Fibroblast of pulmonary artery (primary cell): Measurements from ENCODE around the gene ZBTB21.

Experiments
- DNase-seq: peaks from one replicate; pipeline ENCODE4 v3.0.0-alpha.2; 2010; ENCODE audit warnings: low read depth
- H3K4me3 ChIP-seq: replicated peaks from 2 replicates; pipeline ENCODE4 v1.5.1; 2011; ENCODE audit warnings: low read depth, mild to moderate bottlenecking, control low read depth, low read length, moderate library complexity
- TF ChIP-seq, protein P1 (sequence below): IDR thresholded peaks from 2 replicates; pipeline ENCODE4 v1.5.1; 2011; ENCODE audit warnings: mild to moderate bottlenecking, control low read depth, low read length, inconsistent platforms; ENCODE audit errors: missing control alignments

The ZBTB21 gene

DNA sequence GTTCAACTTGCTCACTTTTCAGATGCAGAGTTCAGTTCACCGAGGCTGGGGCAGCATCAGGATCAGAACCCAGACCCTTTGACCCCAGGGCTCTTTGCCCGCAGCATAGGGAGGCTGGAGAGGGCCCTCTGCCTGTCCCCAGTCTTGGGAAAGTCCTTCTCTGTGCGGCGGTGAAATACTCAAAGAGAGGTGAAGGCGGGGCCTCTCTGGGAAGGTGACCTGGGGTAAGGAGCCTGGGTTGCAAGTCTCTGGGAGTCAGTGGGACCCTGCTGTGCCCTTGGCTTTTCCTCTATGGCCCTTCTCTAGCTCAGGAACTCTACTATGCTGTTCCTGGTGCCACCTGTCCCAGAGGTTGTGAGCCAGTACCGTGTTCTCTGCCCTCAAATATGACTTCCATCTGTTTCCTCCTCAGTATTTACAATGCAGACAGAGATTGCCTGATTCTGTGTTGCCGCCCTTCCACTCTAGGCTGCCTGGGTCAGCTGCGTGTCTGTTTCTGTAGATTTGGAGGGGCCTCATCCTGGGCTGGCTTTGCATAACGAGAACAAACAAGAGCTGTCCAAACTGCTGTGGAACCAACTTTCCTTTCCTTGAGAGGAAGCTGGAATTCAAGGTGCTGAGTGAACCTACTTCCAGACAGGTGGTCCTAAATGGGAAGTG, 18.7 kb upstream of the ZBTB21 start:
- H3K4me3 ChIP-seq, result no peak overlapping the region
- TF ChIP-seq, protein P1, sequence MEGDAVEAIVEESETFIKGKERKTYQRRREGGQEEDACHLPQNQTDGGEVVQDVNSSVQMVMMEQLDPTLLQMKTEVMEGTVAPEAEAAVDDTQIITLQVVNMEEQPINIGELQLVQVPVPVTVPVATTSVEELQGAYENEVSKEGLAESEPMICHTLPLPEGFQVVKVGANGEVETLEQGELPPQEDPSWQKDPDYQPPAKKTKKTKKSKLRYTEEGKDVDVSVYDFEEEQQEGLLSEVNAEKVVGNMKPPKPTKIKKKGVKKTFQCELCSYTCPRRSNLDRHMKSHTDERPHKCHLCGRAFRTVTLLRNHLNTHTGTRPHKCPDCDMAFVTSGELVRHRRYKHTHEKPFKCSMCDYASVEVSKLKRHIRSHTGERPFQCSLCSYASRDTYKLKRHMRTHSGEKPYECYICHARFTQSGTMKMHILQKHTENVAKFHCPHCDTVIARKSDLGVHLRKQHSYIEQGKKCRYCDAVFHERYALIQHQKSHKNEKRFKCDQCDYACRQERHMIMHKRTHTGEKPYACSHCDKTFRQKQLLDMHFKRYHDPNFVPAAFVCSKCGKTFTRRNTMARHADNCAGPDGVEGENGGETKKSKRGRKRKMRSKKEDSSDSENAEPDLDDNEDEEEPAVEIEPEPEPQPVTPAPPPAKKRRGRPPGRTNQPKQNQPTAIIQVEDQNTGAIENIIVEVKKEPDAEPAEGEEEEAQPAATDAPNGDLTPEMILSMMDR, result no peak
- no peak for DNase-seq

DNA sequence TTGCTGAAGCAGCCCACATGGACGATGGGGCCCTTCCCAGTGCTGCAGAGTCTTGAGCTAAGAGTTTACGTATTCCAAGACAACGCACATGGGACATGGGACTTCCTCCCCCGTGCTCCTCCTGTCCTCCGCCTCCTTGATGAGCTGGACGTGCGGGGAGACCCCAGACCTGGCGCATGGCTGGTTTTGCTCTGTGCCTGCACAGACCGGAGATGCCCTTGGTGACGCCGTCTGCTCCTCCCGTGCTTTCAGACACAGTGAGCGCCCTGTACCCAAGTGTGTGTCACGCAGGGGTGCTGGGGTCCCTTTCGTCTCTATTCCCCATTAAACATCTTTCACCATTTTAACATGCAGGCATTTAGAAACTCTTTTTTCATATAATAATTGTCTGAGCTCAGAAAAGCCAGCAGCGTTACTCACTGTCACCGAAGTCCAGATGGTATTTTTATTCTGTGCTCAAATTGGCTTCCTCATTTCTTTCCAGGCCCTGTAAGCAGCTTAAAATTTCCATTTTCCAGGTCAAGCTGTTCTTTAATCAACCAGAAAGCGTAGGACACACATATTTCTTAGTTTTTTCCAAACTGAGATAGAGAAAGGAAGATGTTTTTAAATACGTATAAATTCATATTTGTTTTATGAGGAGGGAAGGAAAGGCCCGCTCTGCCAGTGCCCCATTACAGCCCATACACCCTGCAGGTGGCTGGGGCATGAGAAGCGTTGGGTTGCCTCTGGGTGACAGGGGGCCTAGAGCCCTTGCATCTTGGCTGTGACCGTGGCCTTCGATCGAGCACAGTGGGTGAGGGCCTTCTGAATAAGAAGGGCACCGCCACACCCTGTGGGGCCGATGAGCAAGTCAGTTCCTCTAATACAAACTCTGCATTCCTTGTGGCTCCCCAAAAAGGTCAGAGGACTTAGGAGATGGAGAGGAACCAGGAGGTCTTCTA, 17.9 kb upstream of the ZBTB21 start:
- DNase-seq, result no peak
- TF ChIP-seq, protein P1, result no peak
- H3K4me3 ChIP-seq, result no peak overlapping the region

DNA sequence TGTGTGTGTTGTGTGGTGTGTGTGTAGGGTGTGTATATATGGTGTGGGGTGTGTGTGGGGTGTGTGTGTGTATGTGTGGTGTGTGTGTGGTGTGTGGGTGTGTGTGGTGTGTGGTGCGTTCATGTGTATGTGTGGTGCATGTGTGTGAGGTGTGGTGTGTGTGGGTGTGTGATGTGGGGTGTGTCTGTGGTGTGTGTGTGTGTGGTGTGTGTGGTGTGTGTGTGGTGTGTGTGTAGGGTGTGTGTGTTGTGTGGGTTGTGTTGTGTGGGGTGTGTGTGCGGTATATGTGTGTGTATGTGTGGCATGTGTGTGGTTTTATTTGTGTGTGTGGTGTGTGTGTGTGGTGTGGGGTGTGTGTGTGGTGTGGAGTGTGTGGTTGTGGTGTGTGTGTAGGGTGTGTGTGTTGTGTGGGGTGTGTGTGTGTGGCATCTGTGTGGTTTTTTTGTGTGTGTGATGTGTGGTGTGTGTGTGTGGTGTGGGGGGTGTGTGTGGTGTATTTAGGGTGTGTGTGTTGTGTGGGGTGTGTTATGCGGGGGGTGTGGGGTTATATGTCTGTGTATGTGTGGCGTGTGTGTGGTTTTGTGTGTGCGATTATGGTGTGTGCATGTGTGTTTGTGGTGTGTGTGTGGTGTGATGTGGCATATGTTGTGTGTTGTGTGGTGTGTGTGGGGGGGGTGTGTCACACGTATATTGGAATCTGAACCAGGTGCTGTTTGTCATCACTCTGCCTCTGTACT, 17.1 kb upstream of the ZBTB21 start:
- DNase-seq, result peak; percentile 11
- H3K4me3 ChIP-seq, result no peak overlapping the region
- TF ChIP-seq, protein P1, result no peak

DNA sequence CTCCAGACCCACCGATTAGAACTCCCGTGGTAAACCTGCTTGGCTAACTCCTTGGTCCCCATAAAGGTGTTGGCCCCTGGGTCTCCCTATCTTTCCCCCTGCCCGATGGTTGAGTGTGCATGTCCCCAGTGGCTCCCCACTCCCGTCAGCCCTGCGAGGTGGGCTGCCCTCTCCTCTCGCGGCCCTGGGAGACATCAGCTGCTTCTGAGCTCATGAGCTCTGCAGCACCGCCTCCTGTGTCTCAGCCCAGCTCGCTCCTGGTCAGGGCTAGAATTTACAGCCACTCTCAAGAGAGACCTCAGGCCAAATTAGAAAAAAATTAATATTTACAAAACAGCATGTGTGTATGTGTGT, 15.9 kb upstream of the ZBTB21 start:
- TF ChIP-seq, protein P1, result no peak
- DNase-seq, result no peak

DNA sequence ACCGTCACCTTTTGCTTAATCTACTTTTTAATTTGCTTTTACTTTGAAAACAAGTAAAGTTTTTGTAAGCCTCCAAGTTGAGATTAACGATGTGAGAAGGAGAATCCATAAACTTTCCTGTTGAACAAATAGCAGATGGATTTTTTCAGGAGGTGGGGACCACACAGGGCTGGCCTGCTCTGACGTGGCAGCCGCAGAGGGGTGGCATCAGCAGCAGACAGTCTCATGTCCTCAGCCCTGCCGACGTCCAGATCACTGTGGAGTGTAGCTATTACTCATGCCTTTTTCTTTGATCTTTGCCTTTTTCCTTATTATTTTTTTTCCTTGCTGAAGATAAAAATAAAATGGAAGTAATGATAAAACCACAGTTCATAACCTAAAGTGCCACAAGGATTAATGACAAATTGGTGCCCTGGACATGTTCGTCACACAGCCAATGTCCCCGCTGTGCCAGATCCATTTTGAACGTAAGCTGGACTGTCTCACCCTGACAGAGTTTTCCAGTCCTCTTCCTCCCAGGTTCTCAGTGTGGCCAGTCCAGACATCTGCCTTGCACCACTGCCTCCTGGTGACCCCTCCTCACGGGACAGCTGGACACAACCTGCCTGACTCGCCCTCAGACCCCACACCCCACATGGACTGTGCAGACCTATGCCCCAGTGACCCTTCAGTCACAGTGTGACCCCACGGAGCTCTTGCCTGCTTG, 15.4 kb upstream of the ZBTB21 start:
- no peak overlapping the region for H3K4me3 ChIP-seq
- peak; percentile 39 for DNase-seq
- TF ChIP-seq, protein P1, result no peak

More for the DNA sequence above, 15.9 kb upstream of the ZBTB21 start:
- H3K4me3 ChIP-seq, result no peak overlapping the region

DNA sequence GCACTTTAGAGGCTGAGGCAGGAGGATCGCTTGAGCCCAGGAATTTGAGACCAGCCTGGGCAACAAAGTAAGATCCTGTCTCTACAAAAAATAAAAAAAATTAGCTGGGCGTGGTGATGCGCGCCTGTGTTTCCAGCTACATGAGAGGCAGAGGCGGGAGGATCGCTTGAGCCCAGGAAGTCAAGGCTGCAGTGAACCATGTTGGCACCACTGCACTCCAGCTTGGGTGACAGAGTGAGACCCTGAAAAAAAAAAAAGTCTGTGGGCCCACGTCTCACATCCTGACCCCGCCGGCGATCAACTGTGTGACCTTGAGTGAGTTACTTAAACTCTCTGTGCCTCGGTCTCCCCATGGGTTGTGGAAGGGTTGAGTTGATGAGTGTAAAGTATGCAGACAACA, 12.7 kb upstream of the ZBTB21 start:
- no peak overlapping the region for H3K4me3 ChIP-seq
- TF ChIP-seq, protein P1, result no peak
- DNase-seq, result no peak
